ENCODE results near the gene ESPL1.

ESPL1 gene

GRCh38 chr12:53231921-53232645, 36.0 kb upstream of the ESPL1 start, which contains the start of gene RARG:
TSS of gene RARG (minus strand) at chr12:53232209. CDS start at chr12:53227545, 4,664 bp downstream.
- peak; percentile 75 for DNase-seq

DNA sequence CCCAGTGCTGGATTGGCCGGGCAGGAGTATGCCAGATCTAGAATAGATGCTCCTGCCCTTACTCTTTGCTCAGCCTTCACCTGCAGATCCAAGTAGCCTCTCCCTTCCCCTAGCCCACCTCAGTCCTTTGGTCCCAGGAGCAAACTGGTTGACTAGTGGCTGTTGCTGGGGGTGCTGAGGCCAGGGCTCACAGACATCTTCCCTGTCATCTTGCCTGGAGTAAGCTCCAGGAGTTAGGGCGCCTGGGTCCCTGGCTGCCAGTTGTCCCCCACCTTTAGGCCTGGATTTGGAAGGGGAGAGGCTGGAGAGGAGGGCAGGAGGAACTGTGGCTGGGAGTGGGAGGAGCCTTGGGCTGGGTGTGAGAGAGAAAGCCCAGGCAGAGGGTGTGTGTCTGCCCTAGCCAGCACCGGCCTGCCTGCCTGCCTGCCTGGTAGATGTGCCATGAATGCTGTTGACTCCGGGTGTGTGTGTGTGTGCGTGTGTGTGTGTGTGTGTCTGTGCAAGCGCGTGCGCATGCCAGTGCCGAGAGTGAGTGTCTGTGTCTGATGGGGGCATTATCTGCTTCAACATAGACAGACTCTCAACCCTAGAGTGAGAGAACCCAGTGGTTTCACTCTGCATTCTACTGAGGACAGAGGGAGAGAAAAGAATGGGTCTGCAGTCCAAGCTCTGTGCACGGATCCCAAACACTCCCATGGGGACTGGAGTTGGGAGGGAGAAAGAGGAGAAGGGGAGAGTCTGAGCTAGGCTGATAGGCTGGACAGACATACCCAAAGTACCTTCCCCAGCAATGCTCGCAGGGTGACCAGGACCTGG, 35.2 kb upstream of the ESPL1 start:
- DNase-seq, result no peak

- no peak for DNase-seq
Measured at GRCh38 chr12:53233671-53234121, 34.4 kb upstream of the ESPL1 start.

DNA sequence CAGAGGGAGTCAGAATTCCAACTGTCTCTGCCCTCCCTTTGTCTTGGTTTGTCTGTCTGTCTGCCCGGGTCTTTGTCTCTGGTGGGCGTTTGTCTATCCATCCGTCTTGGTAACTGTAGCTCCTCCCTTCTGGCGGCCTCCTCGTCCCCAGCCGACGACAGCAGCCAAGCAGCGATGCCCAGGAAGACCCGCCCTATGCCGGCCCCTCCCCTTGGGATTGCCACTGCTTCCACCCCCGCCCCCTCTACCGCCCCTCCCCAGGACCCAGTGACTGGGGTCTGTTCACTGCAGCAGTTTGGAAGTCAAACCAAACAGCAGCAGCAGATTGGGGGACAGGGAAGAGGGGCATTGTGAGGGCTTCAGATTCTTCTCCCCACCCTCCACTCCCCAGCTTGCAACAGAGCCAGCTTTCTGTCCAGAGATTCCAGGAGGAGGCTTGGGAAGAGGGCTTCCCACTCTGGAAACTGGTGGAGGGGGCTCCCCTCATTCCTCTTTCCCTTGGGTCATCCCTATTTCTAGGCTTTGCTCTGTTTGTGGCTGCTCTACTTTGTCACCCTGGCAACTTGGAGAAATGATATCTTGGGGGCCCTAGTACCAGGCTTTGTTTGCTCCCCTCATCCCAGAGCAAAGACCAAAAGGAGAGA, 33.7 kb upstream of the ESPL1 start:
- no peak for DNase-seq

GRCh38 chr12:53235164-53235563, 32.9 kb upstream of the ESPL1 start:
- no peak for DNase-seq

DNA sequence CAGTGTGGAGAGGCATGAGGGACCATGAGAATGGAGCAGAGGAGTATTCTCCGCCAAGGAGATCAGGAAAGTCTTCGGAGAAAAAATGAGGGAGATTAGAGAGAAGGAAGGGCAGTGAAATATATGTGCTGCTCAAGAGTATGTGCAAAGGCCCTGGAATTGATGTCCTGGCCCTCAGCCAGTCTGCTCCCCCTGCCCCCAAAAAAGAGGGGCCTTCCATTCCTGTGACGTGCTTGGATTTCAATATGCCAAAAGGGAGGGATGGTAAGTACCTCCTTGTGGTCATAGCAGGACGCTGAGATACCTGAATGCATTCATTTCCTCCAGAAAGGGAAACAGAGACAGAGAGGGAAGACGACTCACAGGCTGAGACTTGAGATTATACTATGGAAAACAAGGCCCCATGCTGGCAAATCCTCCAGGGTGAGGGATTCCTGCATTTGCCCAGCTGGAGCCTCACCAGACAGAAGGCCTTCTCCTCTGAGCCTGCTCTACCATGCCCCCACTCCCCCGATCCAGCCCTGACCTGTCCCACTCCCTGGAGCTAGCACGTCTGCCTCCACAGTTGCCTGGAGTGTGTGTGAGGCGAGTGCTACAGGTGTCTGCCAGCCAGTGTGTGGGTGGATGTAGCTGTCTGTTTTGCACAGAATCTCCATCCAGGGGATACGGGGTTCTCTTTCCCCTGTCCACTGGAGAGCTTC, 32.2 kb upstream of the ESPL1 start:
- no peak for DNase-seq

DNA sequence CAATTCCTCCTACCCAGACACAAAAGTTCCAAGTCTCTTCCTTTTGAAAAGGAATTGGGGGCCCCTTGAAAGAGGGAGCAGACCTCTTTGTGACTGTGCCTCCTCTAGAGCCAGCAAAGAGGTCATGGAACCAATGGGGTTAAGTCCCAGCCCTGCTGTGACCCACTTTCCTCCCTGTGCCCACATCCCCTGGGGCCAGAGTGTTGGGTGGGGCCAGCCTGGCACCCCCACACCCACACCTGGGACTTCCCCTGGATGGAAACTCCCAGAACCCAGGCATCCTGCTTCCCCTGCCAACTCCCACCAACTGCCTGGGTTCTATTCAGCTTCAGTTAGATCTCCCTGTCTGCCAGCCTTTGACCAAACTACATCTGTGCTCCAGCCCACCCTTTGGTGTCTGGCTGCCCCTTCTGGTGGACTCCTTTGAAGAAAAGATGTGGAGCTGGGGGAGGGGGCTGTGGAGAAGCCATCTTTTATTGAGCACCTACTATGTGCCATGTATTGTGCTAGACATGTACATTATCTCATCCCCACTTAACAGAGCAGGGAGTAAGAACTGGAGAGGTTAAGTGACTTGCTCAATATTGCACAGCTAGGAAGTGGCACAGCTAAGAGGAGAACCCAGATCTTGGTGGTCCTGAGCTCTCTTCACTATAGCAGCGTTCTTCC, 31.5 kb upstream of the ESPL1 start:
- peak; percentile 54 for DNase-seq

GRCh38 chr12:53239643-53240258, 28.3 kb upstream of the ESPL1 start:
- no peak for DNase-seq

GRCh38 chr12:53241623-53242412, 26.3 kb upstream of the ESPL1 start:
- no peak for DNase-seq

DNA sequence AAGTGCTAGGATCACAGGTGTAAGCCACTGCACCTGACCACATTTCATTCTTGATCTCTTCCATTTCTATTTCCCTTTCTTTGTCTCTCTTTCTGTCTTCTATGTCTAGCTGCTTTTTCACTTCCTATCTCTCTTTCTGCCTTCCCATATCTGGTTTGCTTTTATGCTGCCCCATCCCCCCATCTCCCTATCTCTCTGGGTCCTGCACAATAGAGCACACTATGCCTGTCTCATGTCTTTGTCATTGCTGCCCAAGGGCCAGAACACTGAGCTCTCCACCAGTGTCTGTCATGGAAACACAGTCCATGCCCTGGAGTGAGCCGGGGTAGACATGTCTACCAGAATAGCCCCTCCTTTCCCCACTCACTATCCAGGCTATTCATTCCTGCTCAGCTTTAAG, 23.8 kb upstream of the ESPL1 start:
- DNase-seq, result no peak

DNA sequence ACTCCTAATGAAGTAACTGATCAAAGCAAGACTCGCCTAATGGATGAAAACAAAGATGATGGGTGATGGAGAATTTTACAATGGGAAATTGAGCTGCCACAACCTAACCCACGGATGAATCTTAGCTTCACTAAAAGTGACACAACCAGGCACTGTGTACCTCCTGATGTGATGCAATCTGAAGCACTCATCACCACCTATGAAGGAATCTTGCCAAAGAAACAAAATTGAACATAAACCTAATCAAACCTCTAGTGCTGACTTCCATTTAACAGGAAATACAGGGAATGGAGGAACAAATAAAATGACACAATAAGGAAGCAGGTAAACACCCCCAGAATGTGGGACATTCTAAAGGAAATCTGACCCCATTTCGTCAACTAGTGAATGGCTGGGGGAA, 22.8 kb upstream of the ESPL1 start:
- DNase-seq, result no peak

GRCh38 chr12:53251477-53252348, 16.4 kb upstream of the ESPL1 start:
- peak; percentile 70 for DNase-seq

- no peak for DNase-seq
Measured at GRCh38 chr12:53252349-53252916, 15.7 kb upstream of the ESPL1 start.

DNA sequence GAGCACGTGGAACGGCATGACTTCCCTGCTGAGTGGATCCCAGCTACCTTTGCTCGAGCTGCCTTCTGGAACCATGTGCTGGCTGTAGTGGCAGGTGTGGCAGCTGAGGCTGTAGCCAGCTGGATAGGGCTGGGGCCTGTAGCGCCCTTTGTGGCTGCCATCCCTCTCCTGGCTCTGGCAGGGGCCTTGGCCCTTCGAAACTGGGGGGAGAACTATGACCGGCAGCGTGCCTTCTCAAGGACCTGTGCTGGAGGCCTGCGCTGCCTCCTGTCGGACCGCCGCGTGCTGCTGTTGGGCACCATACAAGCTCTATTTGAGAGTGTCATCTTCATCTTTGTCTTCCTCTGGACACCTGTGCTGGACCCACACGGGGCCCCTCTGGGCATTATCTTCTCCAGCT, 14.8 kb upstream of the ESPL1 start:
- DNase-seq, result no peak

DNA sequence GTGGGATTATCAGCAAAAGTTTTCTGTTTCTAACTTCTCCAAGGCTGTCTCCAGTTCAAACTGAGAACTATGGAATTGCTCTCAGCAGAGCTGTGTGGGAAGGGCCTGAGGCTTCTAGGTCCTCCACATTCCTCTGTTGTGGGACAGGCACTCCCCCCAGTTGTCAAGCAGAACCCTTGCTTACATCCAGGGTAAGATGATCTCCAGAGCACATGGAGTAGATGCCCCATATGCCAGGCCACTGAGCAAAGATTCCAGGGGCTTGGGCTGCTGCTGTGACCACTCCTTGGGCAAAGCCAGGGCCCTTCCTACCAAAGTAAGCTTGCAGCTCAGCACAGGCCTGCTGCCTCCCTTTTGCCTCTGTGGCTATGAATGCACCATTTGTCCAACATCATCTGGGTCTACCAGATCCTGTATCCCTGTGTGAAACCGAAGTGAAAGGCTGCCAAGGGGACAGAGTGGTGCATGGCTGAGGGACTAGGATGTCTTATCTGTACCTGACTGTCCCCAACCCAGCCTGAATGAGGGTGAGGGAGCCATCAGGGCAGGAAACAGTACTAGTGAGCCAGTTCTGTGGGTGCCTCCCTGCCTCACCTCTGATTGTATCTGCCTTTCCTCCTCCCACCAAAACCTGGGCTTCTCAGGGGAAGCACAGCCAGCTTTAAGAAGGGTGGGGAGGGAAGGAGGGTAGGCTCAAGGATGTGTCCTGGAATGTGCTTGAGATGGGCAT, 13.1 kb upstream of the ESPL1 start:
- DNase-seq, result no peak

DNA sequence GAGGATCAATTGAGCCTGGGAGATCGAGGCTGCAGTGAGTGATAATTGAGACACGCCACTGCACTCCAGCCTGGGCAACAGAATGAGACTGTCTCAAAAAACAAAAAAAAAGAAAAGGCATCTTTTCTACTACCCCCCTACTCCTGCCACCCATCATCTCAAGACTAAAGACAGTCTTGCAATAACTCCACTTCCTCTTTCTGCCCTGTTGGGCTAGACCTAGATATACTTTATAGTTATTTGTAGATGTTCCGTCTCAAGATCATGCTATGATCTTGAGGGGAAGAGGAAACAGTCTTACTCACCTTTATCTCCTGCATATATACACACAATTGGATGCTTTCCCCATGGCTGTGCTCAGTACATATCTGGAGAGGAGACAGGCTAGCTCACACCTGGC, 12.1 kb upstream of the ESPL1 start:
- DNase-seq, result no peak

- no peak for DNase-seq
Measured at GRCh38 chr12:53258541-53259539, 9.3 kb upstream of the ESPL1 start.

GRCh38 chr12:53259891-53260290, 8.2 kb upstream of the ESPL1 start:
- no peak for DNase-seq
